GM19328 (cell line): Measurements from ENCODE around the gene SLC37A1.

Experiments used
- ATAC-seq: cut with Tn5 transposase; IDR thresholded peaks from one replicate; pipeline ENCODE4 v1.9.1; 2021; ENCODE audit warnings: mild to moderate bottlenecking, moderate library complexity; ENCODE audit not compliant: unreplicated experiment

The SLC37A1 gene

GRCh38 chr21:42542196-42542595 lies 28.5 kb downstream of the SLC37A1 start:
- no peak for ATAC-seq

GRCh38 chr21:42542596-42542995 lies 28.9 kb downstream of the SLC37A1 start:
- no peak for ATAC-seq

GRCh38 chr21:42543106-42543847 lies 29.6 kb downstream of the SLC37A1 start:
- ATAC-seq: no peak

- no peak for ATAC-seq
Observed at GRCh38 chr21:42544544-42544943, 30.9 kb downstream of the SLC37A1 start.

DNA sequence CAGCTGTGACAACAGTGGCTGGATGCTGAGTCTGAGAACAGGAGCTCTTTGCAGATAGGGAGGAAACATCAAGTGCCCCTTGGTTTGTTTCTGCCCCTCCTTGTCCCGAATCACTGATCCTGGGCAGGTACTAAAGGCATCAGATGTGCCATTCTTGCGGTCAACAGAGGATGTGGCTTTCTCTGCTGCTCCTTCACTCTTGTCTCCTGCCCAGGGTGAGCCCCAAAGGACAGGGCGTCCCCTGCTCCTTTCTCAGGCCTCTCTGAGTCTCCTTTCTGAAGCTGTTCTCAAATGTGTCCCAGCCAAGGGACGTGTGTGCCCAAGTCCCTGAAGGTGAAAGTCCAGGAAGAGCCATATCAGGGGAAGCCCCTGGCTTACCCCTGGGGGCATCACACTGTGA lies 31.7 kb downstream of the SLC37A1 start:
- ATAC-seq: no peak

GRCh38 chr21:42545745-42546144 lies 32.1 kb downstream of the SLC37A1 start:
- no peak for ATAC-seq

- no peak for ATAC-seq
Observed at GRCh38 chr21:42546433-42546832, 32.8 kb downstream of the SLC37A1 start.

GRCh38 chr21:42547001-42547905 lies 33.6 kb downstream of the SLC37A1 start:
- ATAC-seq: no peak

- no peak for ATAC-seq
Observed at GRCh38 chr21:42547906-42548365, 34.3 kb downstream of the SLC37A1 start.

- no peak for ATAC-seq
Observed at GRCh38 chr21:42548687-42549406, 35.2 kb downstream of the SLC37A1 start.

- no peak for ATAC-seq
Observed at GRCh38 chr21:42550817-42551216, 37.2 kb downstream of the SLC37A1 start.

- ATAC-seq: no peak
Observed at GRCh38 chr21:42552407-42553336, 39.0 kb downstream of the SLC37A1 start.

DNA sequence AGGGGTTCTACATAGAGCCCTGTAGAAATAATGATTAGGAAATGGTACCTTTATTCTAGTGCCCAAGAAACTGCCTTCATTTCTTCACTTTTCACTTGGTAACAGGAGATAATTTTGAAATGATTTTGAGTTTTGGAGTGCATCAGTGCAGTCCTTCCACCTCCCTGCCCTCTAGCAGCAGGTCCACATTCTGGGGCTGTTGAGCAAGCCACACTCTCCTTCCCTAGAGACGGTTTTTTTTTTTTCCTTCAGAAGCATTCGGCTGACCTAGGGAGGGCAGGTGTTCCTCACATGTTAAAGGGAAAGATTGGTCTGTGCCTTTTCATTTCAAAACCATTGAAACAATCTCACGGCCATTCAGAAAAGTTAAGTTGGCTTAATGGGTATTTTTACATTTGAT lies 39.8 kb downstream of the SLC37A1 start:
- no peak for ATAC-seq

GRCh38 chr21:42554251-42554961 lies 40.8 kb downstream of the SLC37A1 start:
- ATAC-seq: no peak

GRCh38 chr21:42555756-42556438 lies 42.2 kb downstream of the SLC37A1 start:
- no peak for ATAC-seq

DNA sequence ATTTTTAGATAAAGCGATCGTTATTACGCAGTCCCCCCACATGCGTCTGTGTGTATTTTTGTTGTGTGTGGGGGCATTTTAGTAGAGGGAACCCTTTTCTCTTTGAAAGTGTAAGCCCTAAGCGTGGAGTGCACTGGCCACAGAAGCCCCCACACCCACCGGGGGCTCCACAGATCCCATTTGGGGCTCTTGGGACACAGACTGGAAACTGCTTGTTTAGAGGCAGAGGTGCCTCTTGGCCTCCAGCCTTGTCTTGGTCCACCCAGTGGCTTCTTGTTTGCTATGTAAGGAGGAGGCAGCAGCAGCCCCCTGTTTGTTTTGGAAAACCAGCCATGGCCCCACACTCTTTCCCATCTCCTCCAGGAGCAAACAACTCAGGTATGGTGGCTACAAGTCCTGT lies 42.8 kb downstream of the SLC37A1 start:
- ATAC-seq: no peak

DNA sequence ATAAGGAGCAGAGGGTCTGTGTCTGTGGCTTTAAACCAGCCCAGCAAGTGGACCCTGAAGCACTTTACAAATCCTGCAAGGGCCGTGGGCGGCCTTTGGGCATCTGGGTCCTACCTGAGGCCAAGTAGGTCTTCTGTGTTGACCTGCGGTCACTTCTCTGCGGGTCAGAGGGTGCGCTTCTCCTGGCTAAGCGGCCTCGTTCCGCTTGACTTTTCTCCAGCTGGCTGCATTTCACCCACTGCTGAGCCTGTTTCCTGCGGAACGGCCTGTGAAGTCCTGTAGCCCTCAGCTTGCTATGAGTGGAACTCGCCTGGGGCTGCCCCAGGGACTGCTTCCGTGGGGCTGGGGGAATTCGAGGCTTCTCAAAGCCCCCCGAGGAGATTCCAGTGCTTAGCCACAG lies 43.3 kb downstream of the SLC37A1 start:
- no peak for ATAC-seq

DNA sequence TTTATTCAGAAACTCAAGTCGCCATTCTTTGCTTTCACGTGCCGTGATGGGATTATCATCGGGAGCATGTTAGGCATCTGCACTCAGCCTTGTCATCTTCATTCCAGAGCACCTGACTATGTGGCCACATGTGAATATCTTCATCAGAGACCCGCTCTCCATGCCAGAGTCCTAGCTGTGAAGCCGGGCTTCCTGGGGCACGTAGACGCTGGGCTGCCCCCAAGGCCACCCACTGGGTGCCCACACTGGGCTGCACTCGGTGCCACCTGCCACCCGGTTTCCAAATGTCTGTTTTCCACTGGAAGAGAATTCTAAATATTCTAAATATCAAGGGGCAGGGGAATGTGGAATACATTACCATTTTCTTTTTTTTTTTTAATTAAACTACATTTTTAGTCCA lies 43.8 kb downstream of the SLC37A1 start:
- ATAC-seq: no peak

- no peak for ATAC-seq
Observed at GRCh38 chr21:42558368-42558767, 44.7 kb downstream of the SLC37A1 start.
